CD4-positive, alpha-beta T cell treated with Interleukin-17A for 4 hours (primary cell): ENCODE results near the gene SPECC1L.
"Not testable (repeated sequence)": the region's sequence is repeated elsewhere in the genome, so short reads cannot be mapped to it uniquely, and the experiment has no call there.

Source experiments
- DNase-seq: peaks from one replicate; pipeline ENCODE4 v3.0.0-alpha.2; 2020; ENCODE audit warnings: mixed read lengths

SPECC1L gene

DNA sequence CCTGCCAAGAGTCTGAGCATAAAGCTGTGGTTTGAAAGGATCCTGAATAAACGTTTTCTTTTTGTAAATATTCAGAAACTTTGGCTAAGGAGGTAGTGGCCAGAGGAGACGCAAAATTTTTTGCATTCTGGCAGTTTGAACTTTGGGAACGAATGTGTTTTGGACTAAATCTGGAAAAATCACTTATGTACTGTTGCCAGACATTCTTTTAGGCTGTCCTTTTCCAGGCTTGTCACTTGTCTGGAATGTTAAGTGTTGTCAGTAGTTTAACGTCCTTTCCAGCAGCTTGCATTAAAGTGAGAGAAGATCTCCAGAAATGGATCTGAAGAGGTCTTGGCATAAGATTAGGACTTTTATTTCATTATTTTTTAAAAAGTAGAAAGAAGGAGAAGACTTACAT lies 18.5 kb downstream of the SPECC1L start:
- no peak for DNase-seq

DNA sequence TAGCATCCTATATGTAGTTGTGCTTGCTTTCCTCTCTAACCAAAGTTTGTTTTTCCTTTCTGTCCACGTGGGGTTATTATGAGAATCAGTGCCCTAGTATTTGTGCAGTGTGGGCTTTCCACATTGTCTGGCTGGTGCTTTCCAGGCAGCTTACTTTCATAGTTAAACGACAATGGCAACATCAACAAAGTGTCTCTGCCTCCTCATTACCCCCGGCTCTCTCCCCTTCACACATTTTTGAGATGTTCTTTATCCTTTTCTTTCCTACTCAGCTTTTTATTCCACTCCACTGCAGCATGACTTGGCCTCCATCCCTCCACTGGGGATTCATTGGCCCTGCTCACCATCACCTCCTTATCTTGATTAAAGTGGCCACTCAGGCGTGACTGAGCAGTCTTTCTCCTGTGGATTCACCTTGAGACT lies 19.1 kb downstream of the SPECC1L start:
- no peak for DNase-seq

DNA sequence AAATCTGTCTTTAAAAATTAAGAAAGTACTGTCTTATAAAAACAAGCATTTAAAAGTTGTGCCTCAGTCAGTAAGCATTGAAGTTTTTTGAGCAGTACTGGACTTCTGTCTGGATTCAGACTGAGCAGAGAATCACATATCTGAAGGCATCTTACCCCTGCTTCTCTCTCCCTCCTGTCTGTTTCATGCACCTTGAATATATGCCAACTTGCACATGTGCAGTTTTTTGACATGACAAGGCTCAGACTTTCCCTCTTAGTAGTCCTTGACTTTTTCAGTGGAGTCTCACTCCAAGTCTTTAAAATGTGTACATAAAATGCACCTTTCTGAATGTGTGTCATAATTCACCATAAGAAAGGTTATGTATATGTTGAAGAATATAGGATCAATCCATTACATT lies 19.8 kb downstream of the SPECC1L start:
- DNase-seq = no peak

DNA sequence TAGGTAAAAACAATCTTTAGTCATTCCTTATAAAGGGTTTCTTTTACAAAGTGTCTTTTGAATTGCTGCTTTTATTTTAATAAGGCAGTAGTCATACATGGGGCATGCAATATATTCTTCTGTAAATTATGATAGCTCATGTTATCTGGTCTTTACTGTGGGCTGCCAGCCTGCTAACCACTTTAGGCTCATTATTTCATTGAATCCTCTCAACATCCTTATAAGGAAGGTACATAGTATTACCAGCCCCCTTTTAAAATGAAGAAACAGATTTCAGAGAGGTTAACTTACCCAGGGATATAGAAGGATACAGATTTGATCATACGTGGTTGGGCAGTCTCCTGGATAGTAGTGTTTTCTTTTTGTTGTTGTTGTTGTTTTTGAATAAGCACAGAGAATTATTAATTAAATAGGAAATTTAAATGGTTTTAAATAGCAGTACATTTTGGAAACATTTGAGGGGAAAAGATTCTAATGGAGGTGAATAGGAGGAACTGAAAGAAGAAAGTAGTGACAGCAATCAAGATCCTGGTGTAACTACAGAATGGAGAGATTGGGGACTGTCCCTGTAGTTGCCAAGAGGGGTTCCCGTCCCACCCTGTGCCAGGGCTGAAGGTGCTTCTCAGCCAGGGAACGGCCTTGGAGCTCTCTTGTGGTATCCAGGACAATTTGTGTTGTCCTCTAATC lies 21.0 kb downstream of the SPECC1L start:
- DNase-seq = no peak

DNA sequence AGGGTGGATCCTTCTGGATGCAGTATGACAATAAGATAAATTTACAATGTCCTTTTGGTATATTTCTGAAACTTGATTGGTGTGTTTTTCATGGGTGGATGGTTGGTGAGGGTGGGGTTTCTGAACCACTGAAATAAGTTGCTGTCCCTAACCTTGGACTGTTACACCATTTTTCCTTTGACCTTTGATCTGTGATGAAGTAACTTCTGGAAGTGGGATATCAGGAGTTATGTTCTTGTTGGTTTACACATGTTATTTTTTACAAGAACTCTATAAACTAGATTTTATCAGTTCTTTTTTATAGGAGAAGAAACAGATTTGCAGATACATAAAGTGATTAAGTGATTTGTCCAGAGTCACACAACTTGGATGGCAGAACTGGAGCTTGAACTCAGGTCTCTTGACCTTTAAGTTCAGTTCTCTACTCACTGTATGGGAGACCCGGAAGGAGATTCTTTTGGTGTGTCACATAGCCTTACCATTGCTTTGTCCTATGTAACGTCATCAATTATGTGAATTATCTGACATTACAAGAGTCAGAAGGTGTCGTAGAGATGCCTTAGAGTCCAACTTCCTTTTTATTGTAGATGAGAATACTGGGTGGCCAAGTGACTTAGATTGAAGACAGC lies 21.7 kb downstream of the SPECC1L start:
- DNase-seq = not testable (repeated sequence)

DNA sequence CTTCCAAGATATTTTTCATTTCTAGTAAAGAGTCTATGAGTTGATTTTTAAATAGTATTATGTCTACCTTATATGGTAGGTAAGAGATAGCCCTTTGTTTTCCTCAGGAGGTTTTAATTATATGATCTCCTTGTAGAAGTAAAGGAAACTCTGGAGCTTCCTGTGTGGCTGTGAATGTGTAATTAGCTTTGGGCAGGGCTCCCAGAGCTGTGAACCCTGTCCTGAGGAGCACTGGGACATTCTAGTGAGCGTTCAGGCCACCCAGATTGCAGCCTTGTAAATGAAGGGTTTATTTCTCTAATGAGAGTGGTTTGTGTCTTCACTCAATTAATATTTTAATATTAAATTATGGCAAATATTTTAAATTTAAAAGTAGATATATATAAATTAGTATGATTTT lies 24.3 kb downstream of the SPECC1L start:
- DNase-seq = not testable (repeated sequence)

DNA sequence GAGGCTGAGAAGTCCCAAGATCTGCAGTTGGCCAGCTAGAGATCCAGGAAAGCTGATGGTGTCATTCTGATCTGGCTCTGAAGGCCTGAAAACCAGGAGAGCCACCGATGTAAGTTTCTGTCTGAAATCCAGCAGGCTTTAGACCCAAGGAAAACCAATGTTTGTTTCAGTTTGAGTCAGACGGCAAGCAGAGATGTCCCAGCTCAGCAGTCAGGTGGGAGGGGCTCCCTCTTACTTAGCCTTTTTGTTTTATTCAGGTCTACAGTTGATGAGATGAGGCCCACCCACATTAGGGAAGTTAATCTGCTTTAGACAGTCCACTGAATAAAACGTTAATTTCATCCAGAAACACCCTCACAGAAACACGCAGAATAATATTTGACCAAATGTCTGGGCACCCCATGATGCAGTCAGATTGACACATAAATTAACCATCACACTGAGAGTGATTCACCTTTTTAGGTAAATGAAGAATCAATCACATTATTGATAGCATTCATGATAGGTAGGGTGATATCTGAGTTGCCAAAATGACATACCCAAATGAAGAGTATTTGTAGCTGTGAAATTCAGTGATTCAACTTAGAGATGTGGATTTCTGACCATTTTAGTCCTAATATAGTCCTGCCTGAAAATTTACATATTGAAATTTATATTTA lies 28.0 kb downstream of the SPECC1L start:
- not testable (repeated sequence) for DNase-seq

DNA sequence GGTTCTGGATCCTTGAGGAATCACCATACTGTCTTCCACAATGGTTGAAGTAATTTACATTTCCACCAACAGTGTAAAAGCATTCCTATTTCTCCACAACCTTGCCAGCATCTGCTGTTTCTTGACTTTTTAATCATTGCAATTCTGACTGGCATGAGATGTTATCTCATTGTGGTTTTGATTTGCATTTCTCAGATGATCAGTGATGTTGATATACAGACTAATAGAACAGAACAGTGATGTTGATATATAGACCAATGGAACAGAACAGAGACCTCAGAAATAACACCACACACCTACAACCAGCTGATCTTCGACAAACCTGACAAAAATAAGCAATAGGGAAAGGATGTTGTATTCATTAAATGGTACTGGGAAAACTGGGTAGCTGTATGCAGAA lies 29.9 kb downstream of the SPECC1L start:
- not testable (repeated sequence) for DNase-seq

DNA sequence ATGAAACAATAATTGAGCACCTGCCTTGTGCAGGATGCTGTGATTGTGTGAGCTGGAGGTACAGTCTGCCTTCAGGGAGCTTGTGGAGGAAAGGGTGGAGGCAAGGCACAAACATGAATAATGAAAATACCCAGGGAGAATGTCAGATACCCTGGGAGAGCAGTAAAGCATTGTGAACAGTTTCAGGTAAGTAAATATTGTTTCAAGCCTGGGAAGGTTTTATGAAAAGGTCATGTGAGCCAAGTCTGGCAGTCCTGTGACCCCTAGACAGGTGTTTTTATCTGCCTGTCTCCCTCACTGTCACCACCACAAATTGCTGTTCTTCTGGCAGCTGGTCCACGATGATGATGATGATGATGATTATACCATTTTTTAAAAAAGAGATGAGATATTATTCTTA lies 32.0 kb downstream of the SPECC1L start:
- no peak for DNase-seq

DNA sequence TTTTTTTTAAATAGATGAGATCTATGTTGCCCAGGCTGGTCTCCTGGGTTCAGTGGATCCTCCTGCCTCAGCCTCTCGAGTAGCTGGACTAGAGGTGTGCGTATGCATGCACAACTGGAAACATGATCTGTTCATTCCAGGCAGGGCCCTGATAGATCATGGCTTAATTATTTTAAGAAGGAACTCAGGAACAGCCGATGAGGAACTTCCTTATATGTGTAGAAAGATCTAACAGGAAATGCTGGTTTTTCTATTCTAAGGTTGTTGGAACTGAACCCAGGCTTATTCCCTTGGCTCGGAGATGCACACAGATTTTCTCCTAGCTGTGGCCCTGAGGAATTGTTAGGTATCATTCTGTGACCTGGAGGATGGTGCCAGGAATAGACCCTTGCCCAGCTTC lies 32.4 kb downstream of the SPECC1L start:
- peak; percentile 5 for DNase-seq

DNA sequence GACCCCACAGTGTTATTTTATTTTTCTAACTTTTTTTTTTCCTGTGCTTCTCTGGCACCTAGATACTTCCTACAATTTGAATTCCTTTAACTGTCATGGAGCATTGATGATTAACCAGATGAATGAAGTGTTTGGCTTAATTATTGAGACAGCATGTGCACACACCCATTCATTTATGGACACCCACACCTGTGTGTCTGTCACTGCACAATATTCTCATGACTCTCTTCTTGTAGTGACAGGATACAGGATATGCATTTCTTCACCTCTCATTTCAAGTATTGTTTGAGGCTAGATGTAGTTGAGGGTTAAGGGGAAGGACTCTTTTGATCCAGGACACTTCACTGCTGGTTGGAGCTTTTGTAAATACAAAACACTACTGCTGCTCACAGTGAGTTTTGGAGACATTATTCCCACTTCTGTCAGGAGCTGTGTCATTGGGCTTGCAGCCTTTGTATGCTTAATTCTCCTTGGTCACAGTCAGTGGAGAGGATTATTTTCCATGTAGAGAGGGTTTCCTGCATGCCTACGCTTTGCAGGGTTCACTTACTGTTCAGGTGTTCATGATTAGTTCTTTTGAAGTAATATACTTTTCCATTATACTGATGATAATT lies 33.5 kb downstream of the SPECC1L start:
- DNase-seq = no peak

DNA sequence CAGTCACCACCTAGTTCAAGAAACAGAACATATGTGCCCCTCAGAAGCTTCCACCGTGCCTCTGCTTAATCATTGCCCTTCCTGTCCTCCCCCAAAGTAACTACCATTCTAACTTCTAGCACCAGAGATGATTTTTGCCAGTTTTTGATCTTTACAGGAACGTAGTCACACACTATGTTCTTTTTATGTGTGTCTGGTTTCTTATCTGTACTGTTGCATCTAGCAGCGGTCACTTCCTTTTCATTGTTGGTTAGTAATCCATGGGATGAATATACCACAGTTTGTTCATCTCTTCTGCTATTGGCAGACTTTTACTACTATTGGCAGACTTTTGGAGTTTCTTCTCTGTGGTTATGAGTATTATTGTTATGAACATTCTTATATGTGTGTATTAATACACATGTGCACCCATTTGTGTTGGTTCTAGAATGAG lies 34.6 kb downstream of the SPECC1L start:
- peak; percentile 47 for DNase-seq

DNA sequence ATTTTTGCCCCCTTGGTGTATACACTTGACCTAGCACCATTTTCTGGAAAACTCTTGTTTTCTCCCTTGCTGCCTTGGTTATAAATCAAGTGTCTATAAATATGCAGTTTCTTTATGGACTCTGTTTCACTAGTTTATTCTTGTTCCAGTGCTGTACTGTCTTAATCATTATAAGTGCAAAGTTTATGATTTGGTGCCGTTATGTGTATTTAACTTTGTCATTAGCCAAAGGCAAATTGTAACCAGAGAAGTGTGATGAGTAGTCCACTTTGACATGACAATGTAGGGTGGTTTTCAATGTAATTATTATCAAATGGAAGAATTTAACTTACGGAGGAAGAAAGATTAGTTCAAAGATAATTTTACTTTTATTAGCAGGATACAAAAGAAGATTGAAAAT lies 40.3 kb downstream of the SPECC1L start:
- DNase-seq = no peak

DNA sequence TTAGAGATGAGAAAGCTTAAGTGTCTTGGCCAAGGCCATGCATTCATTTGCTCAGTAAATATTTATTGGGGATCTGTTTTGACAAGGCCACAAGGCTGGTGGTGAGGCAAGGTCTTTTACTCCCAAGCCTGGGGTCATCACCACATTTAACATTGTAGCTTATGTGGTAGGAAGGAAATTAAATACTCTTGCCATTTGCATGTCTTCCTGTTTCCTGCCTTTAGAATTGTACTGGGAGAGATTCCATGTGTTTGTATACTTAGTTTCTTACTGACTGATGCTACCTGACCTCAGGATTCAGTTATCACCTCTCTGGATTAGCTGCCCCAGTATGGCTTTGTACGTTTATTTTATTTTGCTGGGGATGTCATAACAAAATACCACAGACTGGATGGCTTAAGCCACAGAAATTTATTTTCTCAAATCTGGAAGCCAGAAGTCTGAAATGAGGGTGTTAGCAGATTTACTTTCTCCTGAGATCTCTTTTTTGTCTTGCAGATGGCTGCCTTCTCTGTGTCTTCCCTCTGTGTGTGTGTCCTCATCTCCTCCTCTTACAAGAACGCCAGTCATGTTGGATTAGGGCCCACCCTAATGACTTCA lies 44.8 kb downstream of the SPECC1L start:
- DNase-seq = no peak

DNA sequence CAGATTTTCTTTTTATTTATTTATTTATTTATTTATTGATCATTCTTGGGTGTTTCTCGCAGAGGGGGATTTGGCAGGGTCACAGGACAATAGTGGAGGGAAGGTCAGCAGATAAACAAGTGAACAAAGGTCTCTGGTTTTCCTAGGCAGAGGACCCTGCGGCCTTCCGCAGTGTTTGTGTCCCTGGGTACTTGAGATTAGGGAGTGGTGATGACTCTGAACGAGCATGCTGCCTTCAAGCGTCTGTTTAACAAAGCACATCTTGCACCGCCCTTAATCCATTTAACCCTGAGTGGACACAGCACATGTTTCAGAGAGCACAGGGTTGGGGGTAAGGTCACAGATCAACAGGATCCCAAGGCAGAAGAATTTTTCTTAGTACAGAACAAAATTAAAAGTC lies 45.6 kb downstream of the SPECC1L start:
- not testable (repeated sequence) for DNase-seq

DNA sequence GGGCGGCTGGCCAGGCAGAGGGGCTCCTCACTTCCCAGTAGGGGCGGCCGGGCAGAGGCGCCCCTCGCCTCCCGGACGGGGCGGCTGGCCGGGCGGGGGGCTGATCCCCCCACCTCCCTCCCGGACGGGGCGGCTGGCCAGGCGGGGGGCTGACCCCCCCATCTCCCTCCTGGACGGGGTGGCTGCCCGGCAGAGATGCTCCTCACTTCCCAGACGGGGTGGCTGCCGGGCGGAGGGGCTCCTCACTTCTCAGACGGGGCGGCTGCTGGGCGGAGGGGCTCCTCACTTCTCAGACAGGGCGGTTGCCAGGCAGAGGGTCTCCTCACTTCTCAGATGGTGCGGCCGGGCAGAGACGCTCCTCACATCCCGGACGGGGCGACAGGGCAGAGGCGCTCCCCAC lies 46.9 kb downstream of the SPECC1L start:
- DNase-seq = not testable (repeated sequence)

DNA sequence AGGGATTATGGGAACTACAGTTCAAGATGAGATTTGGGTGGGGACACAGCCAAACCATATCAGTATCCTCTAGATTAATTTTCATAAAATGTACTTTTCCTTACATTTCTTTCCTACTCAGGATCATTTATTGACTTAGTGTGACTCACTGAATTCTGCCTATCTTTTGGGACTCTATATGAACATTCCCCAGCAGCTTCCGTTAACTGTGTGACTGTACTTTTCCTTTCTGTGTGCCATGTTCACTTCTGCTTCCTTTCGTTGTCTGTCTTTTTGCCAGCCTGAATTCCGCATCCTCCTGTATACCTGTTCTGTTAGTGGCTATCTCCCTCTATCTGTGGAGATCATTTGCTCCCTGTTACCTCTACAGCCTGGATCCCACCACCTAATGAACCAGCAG lies 48.8 kb downstream of the SPECC1L start:
- no peak for DNase-seq

DNA sequence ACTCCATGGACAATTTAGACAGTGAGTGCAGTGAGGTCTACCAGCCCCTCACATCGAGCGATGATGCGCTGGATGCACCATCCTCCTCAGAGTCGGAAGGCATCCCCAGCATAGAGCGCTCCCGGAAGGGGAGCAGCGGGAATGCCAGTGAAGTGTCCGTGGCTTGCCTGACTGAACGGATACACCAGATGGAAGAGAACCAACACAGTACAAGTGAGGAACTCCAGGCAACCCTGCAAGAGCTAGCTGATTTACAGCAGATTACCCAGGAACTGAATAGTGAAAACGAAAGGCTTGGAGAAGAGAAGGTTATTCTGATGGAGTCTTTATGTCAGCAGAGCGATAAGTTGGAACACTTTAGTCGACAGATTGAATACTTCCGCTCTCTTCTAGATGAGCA lies 51.4 kb downstream of the SPECC1L start:
- DNase-seq = no peak

DNA sequence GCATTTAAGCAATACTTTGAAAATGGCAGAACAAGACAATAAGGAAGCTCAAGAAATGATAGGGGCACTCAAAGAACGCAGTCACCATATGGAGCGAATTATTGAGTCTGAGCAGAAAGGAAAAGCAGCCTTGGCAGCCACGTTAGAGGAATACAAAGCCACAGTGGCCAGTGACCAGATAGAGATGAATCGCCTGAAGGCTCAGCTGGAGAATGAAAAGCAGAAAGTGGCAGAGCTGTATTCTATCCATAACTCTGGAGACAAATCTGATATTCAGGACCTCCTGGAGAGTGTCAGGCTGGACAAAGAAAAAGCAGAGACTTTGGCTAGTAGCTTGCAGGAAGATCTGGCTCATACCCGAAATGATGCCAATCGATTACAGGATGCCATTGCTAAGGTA lies 51.9 kb downstream of the SPECC1L start:
- DNase-seq = no peak

DNA sequence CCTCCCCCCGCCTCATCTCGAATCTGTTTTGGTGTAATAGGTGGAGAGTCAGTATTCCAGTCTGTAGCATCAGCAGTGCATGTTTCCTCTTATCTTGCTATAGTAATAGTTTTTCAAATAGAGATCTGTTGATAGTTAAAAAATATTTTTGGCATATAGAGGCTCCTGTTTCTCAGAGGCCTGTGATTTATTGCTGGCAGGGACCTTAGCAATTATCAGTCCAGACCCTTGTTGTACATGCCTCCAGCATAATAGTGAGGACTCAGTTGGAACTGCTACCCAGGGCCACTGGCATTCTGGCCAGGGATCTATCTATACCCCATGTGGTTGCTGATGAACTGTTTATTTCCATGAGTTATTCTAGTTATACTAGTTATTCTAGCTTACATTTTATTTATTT lies 52.6 kb downstream of the SPECC1L start:
- no peak for DNase-seq

DNA sequence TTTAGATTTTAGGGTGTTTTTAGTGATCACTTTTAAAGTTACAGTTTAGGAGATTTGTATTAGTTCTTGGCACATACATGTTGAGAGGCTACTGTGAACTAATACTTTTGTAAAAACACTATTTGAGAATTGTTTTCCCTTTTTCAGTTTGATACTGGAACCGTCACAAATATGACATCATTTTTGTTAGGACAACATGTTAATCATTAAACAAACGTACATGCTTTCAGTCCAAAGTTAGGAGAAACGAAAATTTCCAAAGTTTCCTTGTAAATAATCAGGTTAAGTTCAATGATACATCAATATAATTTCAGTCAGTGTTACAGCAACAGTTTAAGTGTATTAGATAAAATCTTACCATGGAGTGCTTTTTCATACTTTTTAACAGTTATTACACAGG lies 53.1 kb downstream of the SPECC1L start:
- DNase-seq = no peak

DNA sequence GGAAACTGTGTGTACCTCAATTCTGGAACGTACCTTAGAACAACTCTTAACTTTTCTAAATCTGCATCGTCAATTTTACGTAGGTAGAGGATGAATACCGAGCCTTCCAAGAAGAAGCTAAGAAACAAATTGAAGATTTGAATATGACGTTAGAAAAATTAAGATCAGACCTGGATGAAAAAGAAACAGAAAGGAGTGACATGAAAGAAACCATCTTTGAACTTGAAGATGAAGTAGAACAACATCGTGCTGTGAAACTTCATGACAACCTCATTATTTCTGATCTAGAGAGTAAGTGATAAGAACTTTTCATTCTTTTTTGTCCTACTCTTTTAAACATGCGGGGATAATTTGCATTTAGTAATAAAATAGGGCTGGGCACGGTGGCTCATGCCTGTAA lies 53.5 kb downstream of the SPECC1L start:
- no peak for DNase-seq

DNA sequence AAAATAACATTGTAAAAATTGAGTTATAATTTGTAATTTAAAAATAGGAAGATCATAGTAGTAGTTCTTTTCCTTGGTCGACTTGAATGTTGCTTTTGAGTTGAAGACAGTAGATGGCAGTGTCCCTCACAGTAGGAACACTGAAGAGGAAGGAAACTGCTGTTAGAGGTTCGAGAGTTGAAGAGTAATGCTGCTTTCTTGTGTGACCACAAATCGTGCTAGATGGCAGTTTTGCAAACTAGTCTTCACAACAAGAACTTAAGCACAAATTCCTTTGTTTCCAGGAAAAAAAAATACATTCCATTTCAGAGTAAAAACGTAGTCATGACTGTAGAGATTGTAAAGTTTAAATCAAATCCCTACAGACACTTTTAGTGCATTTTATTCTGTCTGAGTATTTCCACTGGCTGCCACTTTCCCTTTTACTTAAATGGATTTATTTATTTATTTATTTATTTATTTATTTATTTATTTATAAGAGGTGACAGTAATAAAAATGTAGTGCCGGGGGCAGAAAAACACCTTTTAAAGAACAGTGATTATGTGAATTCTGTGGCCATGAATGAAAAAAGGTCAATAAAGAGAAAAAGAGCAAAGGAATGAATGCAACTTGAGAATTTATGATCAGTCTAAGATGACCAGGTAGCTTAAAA lies 54.6 kb downstream of the SPECC1L start:
- DNase-seq = peak; percentile 20
